Inferior parietal cortex (tissue), 1 donor: ENCODE measurements around the gene TTR.

ENCODE experiments used
- DNase-seq: peaks from one replicate; pipeline ENCODE4 v3.0.0-alpha.2; 2016; ENCODE audit errors: extremely low spot score

The TTR gene

DNA sequence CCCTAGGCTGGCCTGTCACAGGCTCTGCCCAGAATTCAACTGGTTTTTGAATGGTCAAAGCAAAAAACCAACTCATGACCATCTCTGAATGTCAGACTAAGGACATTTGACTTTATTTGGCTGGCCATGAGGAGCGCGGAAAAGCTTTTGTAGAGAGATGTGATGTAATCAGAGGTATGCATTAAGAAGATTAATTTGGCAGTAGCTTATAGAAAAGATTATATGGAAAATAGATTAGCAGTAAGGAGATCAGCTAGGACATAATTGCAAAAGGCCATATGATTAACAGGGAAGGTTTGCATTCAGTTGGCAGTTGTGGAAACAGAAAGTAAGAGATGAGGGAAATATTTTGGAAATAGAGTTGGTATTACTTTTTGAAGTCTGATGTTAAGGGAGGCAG lies 12.3 kb upstream of the TTR start:
- no peak for DNase-seq

DNA sequence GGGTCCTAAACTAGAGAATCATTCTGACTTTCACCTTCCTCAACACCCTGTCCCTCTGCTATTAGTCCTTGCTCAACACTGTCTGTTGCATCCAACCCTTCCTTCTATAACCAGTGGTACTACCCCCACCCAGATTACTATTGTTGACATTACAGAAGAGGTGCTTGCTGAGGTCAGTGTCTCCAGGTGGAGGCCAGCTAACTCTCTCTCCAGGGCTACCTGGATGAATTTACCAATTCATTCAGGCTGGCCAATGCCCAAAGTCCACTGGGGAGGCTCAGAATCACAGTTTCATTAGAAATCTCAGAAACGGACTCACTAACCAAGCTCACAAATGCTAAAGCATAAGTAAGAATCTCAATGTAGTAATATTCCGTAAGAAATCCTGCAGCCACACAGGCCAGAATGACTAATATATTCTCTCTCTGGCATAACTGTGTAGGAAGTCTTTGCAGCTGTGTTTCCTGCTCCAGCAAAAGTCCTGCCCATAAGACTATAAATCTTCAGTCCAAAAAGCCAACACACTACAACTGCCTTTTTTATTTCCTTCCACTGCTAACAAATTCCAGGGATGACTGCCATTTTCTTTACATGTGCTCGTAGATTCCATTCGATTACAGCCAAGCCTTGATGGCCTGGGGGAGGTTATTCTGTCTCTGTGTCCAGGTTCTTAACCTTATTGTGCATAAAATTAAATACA lies 10.0 kb upstream of the TTR start:
- DNase-seq = no peak

DNA sequence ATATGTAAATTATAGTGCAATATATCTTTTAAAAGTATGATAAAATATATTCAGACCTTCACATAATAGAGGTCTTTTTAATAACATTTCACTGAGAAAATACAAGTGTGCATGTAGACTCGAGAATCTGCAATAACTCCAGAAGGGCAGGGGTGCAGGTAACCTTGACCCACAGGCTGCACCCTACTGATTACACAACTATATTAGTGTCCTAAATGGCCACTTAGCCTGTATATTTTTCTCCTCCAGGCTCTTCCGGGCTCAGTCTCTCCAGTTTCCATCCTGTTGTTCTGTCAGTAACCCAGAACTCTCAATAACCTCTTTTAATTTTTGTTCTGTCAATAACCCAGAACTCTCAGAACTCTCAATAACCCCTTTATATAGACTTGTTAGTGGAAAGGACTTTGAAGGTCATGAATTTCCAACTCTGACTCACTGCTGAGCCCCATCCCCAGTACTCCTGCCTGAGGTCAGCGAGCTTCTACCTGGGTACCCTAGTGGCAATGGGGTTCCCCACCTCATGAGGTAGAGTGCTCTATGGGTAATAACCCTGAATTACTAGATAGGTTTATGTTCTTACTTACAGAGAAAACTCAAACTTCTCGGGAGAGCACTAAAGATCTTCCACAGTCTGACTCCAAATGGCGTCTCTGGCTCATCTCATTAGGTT lies 8.4 kb upstream of the TTR start:
- DNase-seq = no peak

DNA sequence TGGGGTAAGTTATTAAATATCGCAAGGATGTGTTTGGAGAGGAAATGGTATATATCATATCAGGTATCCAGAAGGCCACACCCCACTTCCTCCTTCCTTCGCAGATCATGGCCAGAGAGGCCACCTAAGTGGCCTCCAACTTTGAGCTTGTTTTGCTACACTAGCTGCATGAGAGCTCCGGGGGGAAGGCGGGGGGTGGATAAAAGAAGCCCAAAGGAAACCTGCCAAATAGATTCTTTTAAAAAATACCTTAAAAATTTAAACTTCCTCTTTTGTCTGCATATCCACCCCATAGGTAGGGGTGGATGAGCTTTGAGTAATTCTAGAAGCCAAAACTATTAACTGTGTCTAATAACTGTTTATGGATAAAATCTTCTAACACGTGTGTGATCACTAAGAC lies 5.7 kb upstream of the TTR start:
- no peak for DNase-seq

DNA sequence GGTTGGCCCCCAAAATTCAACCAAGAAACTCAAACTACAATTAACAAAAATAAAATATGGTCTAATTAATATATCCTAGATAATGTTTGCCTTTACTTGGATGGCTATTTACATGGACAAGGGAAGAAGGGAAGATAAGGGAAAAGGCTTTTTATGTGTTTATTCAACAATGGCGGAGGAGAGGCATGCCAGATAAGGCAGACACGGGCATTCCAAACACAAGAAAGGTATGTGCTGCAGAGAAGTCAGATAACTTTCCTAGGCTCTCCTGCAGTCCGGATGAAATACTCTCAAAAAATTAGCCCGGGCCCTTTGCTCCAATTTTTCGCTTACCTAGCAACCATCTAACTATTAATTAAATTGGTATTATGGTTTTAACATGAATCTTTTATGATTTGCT lies 5.1 kb upstream of the TTR start:
- no peak for DNase-seq

DNA sequence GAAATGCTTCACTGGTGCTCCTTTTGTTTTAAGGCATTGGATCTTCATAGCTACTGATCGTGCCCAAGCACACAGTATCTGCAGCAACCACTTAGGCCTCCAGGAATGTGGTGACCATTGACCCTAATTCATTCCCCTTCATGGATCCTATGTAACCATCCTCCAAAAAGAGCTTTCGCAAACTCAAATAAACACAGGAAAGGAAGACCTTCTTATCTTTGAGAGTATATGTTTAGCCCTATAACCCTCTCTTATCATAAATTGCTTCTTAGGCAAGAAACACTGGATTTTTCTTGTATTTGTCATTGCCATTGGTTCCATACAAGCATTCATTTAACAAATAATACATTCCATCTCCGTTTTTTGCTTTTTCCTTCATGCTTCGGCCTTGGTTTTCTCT lies 4.1 kb upstream of the TTR start:
- no peak for DNase-seq

DNA sequence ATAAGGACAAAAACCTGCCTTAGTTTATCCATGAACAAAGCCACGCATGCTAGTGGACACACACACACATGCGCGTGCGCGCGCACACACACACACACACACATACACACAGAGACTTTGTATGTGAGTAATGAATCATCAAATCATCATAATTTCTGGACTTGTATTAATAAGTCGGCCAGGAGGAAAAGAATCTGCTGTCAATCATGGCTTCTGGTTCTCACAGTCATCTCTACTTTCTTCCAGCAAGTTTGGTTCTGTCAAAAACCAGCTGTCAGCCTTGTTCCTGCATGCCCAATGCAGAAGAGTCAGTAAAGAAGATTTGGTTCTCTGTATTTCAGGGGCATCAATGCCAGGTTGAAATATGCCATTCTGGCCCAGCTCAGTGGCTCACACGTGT lies 1.1 kb upstream of the TTR start:
- DNase-seq = no peak

DNA sequence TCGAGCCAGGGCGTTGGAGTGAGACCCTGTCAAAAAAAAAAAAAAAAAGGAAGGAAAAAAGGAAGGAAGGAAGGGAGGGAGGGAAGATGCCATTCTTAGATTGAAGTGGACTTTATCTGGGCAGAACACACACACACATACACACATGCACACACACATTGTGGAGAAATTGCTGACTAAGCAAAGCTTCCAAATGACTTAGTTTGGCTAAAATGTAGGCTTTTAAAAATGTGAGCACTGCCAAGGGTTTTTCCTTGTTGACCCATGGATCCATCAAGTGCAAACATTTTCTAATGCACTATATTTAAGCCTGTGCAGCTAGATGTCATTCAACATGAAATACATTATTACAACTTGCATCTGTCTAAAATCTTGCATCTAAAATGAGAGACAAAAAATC lies 564 bp upstream of the TTR start:
- DNase-seq = no peak

DNA sequence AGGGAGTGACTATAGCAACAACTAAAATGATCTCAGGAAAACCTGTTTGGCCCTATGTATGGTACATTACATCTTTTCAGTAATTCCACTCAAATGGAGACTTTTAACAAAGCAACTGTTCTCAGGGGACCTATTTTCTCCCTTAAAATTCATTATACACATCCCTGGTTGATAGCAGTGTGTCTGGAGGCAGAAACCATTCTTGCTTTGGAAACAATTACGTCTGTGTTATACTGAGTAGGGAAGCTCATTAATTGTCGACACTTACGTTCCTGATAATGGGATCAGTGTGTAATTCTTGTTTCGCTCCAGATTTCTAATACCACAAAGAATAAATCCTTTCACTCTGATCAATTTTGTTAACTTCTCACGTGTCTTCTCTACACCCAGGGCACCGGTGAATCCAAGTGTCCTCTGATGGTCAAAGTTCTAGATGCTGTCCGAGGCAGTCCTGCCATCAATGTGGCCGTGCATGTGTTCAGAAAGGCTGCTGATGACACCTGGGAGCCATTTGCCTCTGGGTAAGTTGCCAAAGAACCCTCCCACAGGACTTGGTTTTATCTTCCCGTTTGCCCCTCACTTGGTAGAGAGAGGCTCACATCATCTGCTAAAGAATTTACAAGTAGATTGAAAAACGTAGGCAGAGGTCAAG lies 955 bp downstream of the TTR start:
- no peak for DNase-seq

DNA sequence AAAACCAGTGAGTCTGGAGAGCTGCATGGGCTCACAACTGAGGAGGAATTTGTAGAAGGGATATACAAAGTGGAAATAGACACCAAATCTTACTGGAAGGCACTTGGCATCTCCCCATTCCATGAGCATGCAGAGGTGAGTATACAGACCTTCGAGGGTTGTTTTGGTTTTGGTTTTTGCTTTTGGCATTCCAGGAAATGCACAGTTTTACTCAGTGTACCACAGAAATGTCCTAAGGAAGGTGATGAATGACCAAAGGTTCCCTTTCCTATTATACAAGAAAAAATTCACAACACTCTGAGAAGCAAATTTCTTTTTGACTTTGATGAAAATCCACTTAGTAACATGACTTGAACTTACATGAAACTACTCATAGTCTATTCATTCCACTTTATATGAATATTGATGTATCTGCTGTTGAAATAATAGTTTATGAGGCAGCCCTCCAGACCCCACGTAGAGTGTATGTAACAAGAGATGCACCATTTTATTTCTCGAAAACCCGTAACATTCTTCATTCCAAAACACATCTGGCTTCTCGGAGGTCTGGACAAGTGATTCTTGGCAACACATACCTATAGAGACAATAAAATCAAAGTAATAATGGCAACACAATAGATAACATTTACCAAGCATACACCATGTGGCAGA lies 3.6 kb downstream of the TTR start:
- no peak for DNase-seq

DNA sequence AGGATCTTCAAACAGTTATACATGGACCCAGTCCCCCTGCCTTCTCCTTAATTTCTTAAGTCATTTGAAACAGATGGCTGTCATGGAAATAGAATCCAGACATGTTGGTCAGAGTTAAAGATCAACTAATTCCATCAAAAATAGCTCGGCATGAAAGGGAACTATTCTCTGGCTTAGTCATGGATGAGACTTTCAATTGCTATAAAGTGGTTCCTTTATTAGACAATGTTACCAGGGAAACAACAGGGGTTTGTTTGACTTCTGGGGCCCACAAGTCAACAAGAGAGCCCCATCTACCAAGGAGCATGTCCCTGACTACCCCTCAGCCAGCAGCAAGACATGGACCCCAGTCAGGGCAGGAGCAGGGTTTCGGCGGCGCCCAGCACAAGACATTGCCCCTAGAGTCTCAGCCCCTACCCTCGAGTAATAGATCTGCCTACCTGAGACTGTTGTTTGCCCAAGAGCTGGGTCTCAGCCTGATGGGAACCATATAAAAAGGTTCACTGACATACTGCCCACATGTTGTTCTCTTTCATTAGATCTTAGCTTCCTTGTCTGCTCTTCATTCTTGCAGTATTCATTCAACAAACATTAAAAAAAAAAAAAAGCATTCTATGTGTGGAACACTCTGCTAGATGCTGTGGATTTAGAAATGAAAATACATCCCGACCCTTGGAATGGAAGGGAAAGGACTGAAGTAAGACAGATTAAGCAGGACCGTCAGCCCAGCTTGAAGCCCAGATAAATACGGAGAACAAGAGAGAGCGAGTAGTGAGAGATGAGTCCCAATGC lies 4.6 kb downstream of the TTR start:
- DNase-seq = no peak

DNA sequence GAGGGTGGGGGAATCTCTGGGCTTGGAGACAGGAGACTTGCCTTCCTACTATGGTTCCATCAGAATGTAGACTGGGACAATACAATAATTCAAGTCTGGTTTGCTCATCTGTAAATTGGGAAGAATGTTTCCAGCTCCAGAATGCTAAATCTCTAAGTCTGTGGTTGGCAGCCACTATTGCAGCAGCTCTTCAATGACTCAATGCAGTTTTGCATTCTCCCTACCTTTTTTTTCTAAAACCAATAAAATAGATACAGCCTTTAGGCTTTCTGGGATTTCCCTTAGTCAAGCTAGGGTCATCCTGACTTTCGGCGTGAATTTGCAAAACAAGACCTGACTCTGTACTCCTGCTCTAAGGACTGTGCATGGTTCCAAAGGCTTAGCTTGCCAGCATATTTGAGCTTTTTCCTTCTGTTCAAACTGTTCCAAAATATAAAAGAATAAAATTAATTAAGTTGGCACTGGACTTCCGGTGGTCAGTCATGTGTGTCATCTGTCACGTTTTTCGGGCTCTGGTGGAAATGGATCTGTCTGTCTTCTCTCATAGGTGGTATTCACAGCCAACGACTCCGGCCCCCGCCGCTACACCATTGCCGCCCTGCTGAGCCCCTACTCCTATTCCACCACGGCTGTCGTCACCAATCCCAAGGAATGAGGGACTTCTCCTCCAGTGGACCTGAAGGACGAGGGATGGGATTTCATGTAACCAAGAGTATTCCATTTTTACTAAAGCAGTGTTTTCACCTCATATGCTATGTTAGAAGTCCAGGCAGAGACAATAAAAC lies 6.5 kb downstream of the TTR start:
- DNase-seq = no peak

DNA sequence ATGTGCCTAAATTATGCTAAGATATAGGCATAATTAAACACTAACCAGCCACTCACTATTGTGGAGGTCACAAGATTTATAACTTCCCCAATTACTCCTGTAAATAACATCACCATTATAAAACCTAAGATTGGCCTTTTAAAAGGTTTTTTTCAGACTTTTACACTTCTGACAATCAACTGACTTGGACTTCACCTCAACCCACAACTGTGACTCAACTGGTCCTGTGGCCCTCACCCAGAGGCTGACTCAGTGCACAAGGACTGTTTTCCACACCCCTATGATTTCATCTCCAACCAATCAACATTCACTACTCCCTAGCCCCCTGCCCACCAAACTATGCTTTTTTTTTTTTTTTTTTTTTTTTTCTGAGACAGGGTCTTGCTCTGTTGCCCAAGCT lies 11.6 kb downstream of the TTR start:
- no peak for DNase-seq

DNA sequence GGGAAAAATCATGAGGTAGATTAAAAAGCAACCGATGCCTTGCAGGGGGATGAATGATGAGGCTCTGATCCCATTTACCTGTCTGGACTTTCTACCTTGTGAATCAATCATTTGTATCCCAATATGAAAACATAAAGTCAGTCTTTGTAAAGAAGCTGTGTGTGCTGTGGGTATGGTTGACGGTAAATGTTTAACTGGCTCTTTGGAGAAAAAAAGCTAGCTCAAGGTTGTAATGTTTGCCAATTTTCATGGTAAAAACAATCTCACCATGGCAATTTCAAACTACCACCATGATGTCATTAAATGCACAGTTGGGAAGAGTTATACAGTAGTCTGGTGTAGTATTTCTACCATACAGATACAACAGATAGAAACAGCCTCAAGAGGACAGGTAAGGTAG lies 14.6 kb downstream of the TTR start:
- no peak for DNase-seq

DNA sequence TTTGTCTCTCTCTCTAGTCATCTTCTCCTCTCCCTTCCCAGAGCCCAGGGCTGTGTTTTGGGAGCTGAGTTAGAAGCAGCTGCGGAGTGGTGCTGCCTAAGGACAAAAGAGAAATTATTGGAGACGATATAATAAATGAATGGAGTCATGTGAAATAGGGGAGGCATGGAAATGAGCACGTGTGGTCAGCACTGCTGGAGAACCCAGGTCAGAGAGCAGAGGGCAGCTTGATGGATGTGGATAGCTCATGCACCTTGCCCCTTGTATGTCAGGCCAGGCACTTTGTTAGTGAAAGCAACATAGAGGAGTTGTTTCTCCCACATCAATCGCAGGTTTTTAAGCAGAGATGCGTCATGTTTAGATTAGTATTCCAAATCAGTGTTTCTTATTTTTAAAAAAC lies 15.7 kb downstream of the TTR start:
- no peak for DNase-seq

DNA sequence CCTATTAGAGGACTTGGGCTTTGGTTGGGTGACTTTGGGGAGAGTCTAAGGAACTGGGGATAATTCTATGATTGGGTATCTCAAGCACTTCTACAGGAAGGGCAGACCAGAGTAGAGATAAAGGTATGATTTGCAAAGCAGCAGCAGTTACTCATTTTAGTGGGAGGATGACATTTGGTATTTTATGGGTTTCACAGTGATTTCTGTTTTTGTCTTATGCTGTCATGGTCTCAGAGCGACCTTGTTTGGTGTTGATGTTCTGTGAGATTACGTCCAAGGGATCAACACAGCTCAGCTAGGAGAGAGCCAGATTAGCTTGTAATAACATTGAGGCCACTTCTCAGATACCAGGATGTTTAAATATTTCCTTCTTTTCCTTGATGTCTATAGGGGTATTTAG lies 18.2 kb downstream of the TTR start:
- no peak for DNase-seq

DNA sequence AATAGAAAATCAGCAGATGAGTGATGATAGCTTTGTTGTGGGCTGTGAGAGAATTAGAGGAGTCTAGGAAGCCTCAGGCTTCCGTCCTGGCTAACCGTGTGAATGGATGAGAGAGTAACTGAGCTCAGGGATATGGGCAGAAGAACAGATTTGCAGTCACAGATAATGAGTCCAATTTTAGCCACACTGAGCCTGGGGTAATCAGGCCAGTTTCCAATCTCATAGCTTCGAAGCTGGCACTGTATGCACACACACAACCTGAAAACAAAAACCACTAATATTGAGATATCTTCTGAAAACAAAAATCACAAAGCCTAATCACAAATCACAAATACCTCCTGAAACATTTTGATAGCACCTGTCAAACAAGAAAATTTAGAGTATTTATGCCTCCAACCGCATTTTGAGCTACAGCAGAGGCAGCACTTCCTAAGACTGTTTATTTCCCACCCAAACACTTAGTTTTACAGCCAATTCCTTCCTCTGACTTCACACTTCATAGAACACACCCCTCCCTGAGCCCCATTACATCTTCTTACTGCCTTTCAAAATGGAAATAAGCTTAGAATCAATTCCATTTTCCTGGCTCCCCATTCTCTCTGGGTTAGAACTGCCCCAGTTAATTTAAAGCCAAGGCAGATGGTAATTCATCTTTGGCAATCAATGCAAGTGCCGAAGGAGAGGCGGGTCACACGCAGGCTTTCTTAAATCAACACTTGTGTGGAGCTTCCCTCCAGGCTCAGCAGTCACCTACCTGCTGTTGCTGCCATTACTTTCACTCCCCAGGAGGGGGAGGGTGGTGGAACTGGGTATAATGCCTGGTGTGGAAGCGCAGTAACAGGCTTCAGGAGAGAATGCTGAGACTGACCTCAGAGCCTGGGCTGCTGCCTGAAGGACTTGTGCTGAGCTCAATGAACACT lies 18.9 kb downstream of the TTR start:
- peak; percentile 7 for DNase-seq

DNA sequence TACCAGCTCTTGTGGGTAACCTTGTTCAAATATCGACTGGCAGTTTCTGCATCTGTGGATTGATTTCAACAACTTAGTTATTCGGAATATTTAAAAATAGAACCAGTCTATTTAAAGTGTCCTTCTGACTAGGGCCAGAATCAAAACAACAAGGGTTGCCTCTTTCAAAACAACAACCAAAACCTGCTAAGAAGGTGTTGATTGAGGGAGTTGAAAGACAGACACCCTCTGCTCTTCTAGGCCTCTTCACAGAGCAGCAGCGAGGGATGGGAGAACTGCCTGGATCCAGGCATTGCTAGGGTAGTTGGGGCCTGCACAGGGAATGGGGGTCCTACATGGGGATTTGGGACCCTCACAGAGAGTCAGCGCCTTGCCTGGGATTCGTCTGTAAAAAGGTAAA lies 19.8 kb downstream of the TTR start:
- DNase-seq = no peak

DNA sequence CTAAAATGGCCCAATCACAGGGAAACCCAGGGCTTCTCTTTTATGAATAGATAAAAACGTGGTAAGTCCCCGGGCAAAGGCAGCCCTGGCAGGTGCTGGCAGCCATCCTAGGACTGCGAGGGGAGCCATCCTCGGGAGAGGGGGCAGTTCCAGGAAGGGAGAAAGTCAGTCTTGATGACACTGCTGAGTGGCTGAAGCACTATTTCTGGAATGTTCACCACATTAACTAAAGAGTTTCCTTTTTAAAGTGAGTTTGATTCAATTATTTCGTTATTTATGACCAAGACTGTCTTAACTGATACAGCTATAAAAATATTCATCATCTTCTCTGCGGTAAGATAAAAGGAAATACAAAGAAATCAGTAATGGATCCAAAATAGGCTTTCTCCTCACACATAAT lies 20.4 kb downstream of the TTR start:
- no peak for DNase-seq

DNA sequence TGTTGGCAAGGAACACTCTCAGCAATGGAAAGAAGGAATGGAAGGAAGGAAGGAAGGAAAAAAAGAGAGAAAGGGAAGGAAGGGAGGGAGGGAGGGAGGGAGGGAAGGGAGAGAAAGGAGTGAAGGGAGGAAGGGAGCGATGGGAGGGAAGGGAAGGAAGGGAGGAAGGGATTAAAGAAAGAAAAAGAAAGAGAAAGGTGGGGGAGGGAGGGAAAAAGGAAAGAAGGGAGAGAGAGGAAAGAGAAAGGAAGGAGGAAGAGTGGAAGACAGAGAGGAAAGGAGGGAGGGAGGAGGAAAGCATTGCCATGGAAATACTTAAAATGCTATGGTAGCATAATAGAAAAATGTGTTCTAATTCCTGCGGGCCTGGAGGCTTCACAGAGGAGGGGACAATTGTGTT lies 22.4 kb downstream of the TTR start:
- DNase-seq = no peak
